ENCODE results near the gene OR10H1. TPM values are rescaled to one million over a fixed set of nuclear protein-coding genes. Genes with fewer than 3 reads are reported as not detected.
A peak's percentile ranks its signal among the peaks of the same experiment; 100 is the strongest.
"Not testable (repeated sequence)": the region's sequence is repeated elsewhere in the genome, so short reads cannot be mapped to it uniquely, and the experiment has no call there.

Gene OR10H1
- total RNA-seq = not detected

GRCh38 chr19:15815306-15815705, at the start of gene OR10H1:
TSS of gene OR10H1 (minus strand) at chr19:15815664. CDS start at chr19:15808037, 7,627 bp downstream.
- no peak within 1 kb of the TSS for H3K4me3 ChIP-seq (ENCODE audit: low read length)
- peaks cover 2% of the 10 kb centered on the region for H3K27me3 ChIP-seq (ENCODE audit: insufficient read depth, low read length)
- no peaks in the 10 kb centered on the region for H3K4me1 ChIP-seq (ENCODE audit: insufficient read depth, low read length)
- H3K9me3 ChIP-seq (ENCODE audit: low read depth, low read length) = no peaks in the 10 kb centered on the region

- Histone ChIP-seq H3K4me1 (ENCODE audit: insufficient read depth, low read length) (peaks cover 10% of the 10 kb centered on the region), H3K9me3 (ENCODE audit: low read depth, low read length) (no peaks in the 10 kb centered on the region), H3K4me3 (ENCODE audit: low read length) (no peak overlapping the region), H3K27me3 (ENCODE audit: insufficient read depth, low read length) (no peaks in the 10 kb centered on the region)
Observed at GRCh38 chr19:15864824-15865223, 49.4 kb upstream of the OR10H1 start.

- Histone ChIP-seq H3K4me1 (ENCODE audit: insufficient read depth, low read length) (no peaks in the 10 kb centered on the region), H3K27me3 (ENCODE audit: insufficient read depth, low read length) (no peaks in the 10 kb centered on the region), H3K9me3 (ENCODE audit: low read depth, low read length) (no peaks in the 10 kb centered on the region), H3K4me3 (ENCODE audit: low read length) (no peak overlapping the region)
Observed at GRCh38 chr19:15863272-15863671, 47.8 kb upstream of the OR10H1 start.

- no peaks in the 10 kb centered on the region for H3K27me3 ChIP-seq (ENCODE audit: insufficient read depth, low read length)
- no peak overlapping the region for H3K4me3 ChIP-seq (ENCODE audit: low read length)
- H3K9me3 ChIP-seq (ENCODE audit: low read depth, low read length) = no peaks in the 10 kb centered on the region
- no peaks in the 10 kb centered on the region for H3K4me1 ChIP-seq (ENCODE audit: insufficient read depth, low read length)
Observed at GRCh38 chr19:15862444-15862843, 47.0 kb upstream of the OR10H1 start.

- no peaks in the 10 kb centered on the region for H3K27me3 ChIP-seq (ENCODE audit: insufficient read depth, low read length)
- H3K4me3 ChIP-seq (ENCODE audit: low read length) = no peak overlapping the region
- no peaks in the 10 kb centered on the region for H3K4me1 ChIP-seq (ENCODE audit: insufficient read depth, low read length)
- H3K9me3 ChIP-seq (ENCODE audit: low read depth, low read length) = no peaks in the 10 kb centered on the region
Observed at GRCh38 chr19:15860522-15860921, 45.1 kb upstream of the OR10H1 start.

- Histone ChIP-seq H3K4me1 (ENCODE audit: insufficient read depth, low read length) (no peaks in the 10 kb centered on the region), H3K4me3 (ENCODE audit: low read length) (no peak overlapping the region), H3K27me3 (ENCODE audit: insufficient read depth, low read length) (no peaks in the 10 kb centered on the region), H3K9me3 (ENCODE audit: low read depth, low read length) (no peaks in the 10 kb centered on the region)
Observed at GRCh38 chr19:15859187-15859586, 43.7 kb upstream of the OR10H1 start.

GRCh38 chr19:15850385-15850784, 34.9 kb upstream of the OR10H1 start:
- Histone ChIP-seq H3K27me3 (ENCODE audit: insufficient read depth, low read length) (no peaks in the 10 kb centered on the region), H3K4me1 (ENCODE audit: insufficient read depth, low read length) (peaks cover 2% of the 10 kb centered on the region), H3K9me3 (ENCODE audit: low read depth, low read length) (no peaks in the 10 kb centered on the region), H3K4me3 (ENCODE audit: low read length) (no peak overlapping the region)

- H3K4me1 ChIP-seq (ENCODE audit: insufficient read depth, low read length) = peaks cover 20% of the 10 kb centered on the region
- H3K9me3 ChIP-seq (ENCODE audit: low read depth, low read length) = no peaks in the 10 kb centered on the region
- H3K4me3 ChIP-seq (ENCODE audit: low read length) = no peak overlapping the region
- H3K27me3 ChIP-seq (ENCODE audit: insufficient read depth, low read length) = no peaks in the 10 kb centered on the region
Observed at GRCh38 chr19:15846923-15847322, 31.5 kb upstream of the OR10H1 start.

GRCh38 chr19:15843894-15844222, 28.4 kb upstream of the OR10H1 start:
- not testable (repeated sequence) for H3K27me3 ChIP-seq (ENCODE audit: insufficient read depth, low read length); H3K9me3 ChIP-seq (ENCODE audit: low read depth, low read length); H3K4me3 ChIP-seq (ENCODE audit: low read length)
- H3K4me1 ChIP-seq (ENCODE audit: insufficient read depth, low read length) = peaks cover 20% of the 10 kb centered on the region

- Histone ChIP-seq H3K4me3 (ENCODE audit: low read length) (no peak overlapping the region), H3K9me3 (ENCODE audit: low read depth, low read length) (no peaks in the 10 kb centered on the region), H3K27me3 (ENCODE audit: insufficient read depth, low read length) (no peaks in the 10 kb centered on the region), H3K4me1 (ENCODE audit: insufficient read depth, low read length) (peaks cover 20% of the 10 kb centered on the region)
Observed at GRCh38 chr19:15843203-15843893, 27.9 kb upstream of the OR10H1 start.

GRCh38 chr19:15841875-15842569, 26.6 kb upstream of the OR10H1 start:
- no peaks in the 10 kb centered on the region for H3K27me3 ChIP-seq (ENCODE audit: insufficient read depth, low read length)
- H3K9me3 ChIP-seq (ENCODE audit: low read depth, low read length) = no peaks in the 10 kb centered on the region
- peaks cover 23% of the 10 kb centered on the region for H3K4me1 ChIP-seq (ENCODE audit: insufficient read depth, low read length)
- no peak overlapping the region for H3K4me3 ChIP-seq (ENCODE audit: low read length)

GRCh38 chr19:15840833-15841232, 25.4 kb upstream of the OR10H1 start:
- H3K4me3 ChIP-seq (ENCODE audit: low read length) = no peak overlapping the region
- H3K27me3 ChIP-seq (ENCODE audit: insufficient read depth, low read length) = no peaks in the 10 kb centered on the region
- H3K9me3 ChIP-seq (ENCODE audit: low read depth, low read length) = no peaks in the 10 kb centered on the region
- H3K4me1 ChIP-seq (ENCODE audit: insufficient read depth, low read length) = peaks cover 26% of the 10 kb centered on the region

- H3K4me1 ChIP-seq (ENCODE audit: insufficient read depth, low read length) = peaks cover 22% of the 10 kb centered on the region
Observed at GRCh38 chr19:15839888-15840287, 24.4 kb upstream of the OR10H1 start.

GRCh38 chr19:15838351-15838750, 22.9 kb upstream of the OR10H1 start:
- Histone ChIP-seq H3K9me3 (ENCODE audit: low read depth, low read length) (no peaks in the 10 kb centered on the region), H3K4me1 (ENCODE audit: insufficient read depth, low read length) (peaks cover 10% of the 10 kb centered on the region), H3K27me3 (ENCODE audit: insufficient read depth, low read length) (no peaks in the 10 kb centered on the region), H3K4me3 (ENCODE audit: low read length) (no peak overlapping the region)

More at GRCh38 chr19:15839888-15840287, 24.4 kb upstream of the OR10H1 start:
- not testable (repeated sequence) for H3K27me3 ChIP-seq (ENCODE audit: insufficient read depth, low read length); H3K4me3 ChIP-seq (ENCODE audit: low read length); H3K9me3 ChIP-seq (ENCODE audit: low read depth, low read length)

GRCh38 chr19:15837221-15837731, 21.8 kb upstream of the OR10H1 start:
- peak overlapping the region; percentile 70 for H3K4me3 ChIP-seq (ENCODE audit: low read length)
- peaks cover 10% of the 10 kb centered on the region for H3K4me1 ChIP-seq (ENCODE audit: insufficient read depth, low read length)
- H3K27me3 ChIP-seq (ENCODE audit: insufficient read depth, low read length) = no peaks in the 10 kb centered on the region
- H3K9me3 ChIP-seq (ENCODE audit: low read depth, low read length) = no peaks in the 10 kb centered on the region

Data from mononuclear cell (primary cell).